ENCODE results near the gene TMOD1.

- TF ChIP-seq, protein P1, sequence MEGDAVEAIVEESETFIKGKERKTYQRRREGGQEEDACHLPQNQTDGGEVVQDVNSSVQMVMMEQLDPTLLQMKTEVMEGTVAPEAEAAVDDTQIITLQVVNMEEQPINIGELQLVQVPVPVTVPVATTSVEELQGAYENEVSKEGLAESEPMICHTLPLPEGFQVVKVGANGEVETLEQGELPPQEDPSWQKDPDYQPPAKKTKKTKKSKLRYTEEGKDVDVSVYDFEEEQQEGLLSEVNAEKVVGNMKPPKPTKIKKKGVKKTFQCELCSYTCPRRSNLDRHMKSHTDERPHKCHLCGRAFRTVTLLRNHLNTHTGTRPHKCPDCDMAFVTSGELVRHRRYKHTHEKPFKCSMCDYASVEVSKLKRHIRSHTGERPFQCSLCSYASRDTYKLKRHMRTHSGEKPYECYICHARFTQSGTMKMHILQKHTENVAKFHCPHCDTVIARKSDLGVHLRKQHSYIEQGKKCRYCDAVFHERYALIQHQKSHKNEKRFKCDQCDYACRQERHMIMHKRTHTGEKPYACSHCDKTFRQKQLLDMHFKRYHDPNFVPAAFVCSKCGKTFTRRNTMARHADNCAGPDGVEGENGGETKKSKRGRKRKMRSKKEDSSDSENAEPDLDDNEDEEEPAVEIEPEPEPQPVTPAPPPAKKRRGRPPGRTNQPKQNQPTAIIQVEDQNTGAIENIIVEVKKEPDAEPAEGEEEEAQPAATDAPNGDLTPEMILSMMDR (IDR thresholded peaks at IDR 0.05 in 4 of 5, conservative IDR thresholded peaks at IDR 0.05 in 1 of 5): no peak
- TF ChIP-seq POLR2A (IDR thresholded peaks at IDR 0.05): no peak
These were observed 10.4 kb downstream of the TMOD1 start for GRCh38 chr9:97511655-97512427.

Data from gastrocnemius medialis (tissue), 4 donors.